ENCODE measurements around the gene BBIP1. TPM values are rescaled to one million over a fixed set of nuclear protein-coding genes. Genes with fewer than 3 reads are reported as not detected.

The BBIP1 gene
- total RNA-seq, 1 donor from 2014 or later = 39.1 TPM

DNA sequence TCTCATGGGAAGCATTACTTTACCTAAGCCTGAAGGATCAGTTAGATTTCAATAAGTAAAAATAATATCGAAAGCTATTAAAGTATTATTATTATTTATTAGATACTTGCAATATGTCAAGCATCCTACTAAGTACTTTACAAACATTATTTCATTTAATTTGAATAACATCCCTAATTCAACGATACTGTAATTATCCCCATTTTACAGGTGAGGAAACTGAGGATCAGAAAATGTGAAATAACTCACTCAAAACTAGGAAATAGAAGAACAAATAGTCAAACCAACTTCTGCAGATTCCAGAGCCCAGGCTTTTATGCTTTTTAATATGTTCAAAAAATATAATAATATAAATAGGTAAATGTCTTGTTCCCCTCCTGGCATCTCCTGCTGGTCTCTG is 57.5 kb downstream of the BBIP1 start:
- Mint-ChIP-seq H3K4me1 (ENCODE audit: low read depth, unreplicated experiment) (peaks cover 49% of the 10 kb centered on the region), H3K36me3 (ENCODE audit: unreplicated experiment) (no peaks in the 10 kb centered on the region), H3K4me3 (ENCODE audit: unreplicated experiment) (no peak overlapping the region)

DNA sequence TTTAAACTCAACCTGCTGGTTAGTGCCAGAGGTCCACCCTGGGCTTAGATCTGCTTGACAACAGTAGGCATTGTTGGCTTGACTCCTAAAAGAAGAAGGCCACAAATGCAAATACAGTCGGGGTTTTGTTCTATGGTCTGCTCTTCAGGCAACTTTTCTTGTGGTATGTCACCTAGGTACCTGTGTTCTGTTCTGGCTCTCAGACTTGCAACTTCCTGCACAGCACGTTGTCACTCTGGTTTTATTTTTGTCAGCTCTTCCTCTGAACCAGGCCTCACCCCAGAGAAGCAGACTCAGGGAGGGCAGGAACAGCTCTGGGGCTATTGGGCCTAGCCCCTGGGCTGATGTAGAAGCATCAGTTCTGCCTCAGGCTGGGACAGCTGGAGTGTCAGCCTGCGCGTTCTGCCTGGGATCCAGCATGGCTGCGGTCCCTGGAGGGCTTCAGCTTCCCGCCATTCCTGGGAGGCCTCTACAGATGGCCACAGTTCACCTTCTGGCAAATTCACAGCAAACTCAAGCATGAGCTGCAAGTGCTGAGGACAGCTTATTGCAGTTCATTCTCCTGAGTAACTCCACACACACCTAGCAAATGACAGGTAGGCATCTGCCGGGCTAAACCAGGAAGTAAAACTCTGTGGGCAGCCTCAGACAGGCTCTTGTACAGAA is 58.3 kb downstream of the BBIP1 start:
- TF ChIP-seq, protein P1, sequence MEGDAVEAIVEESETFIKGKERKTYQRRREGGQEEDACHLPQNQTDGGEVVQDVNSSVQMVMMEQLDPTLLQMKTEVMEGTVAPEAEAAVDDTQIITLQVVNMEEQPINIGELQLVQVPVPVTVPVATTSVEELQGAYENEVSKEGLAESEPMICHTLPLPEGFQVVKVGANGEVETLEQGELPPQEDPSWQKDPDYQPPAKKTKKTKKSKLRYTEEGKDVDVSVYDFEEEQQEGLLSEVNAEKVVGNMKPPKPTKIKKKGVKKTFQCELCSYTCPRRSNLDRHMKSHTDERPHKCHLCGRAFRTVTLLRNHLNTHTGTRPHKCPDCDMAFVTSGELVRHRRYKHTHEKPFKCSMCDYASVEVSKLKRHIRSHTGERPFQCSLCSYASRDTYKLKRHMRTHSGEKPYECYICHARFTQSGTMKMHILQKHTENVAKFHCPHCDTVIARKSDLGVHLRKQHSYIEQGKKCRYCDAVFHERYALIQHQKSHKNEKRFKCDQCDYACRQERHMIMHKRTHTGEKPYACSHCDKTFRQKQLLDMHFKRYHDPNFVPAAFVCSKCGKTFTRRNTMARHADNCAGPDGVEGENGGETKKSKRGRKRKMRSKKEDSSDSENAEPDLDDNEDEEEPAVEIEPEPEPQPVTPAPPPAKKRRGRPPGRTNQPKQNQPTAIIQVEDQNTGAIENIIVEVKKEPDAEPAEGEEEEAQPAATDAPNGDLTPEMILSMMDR (IDR thresholded peaks at IDR 0.05; ENCODE audit: partially characterized antibody, unreplicated experiment) = no peak
- H3K36me3 Mint-ChIP-seq (ENCODE audit: unreplicated experiment) = no peaks in the 10 kb centered on the region
- peaks cover 45% of the 10 kb centered on the region for H3K4me1 Mint-ChIP-seq (ENCODE audit: low read depth, unreplicated experiment)
- peak overlapping the region; percentile 30 for H3K4me3 Mint-ChIP-seq (ENCODE audit: unreplicated experiment)
- H3K27ac Mint-ChIP-seq (ENCODE audit: unreplicated experiment) = peak overlapping the region; percentile 88
- H3K27me3 Mint-ChIP-seq (ENCODE audit: unreplicated experiment) = peaks cover 14% of the 10 kb centered on the region
- DNase-seq = peak; percentile 82
- H3K9me3 Mint-ChIP-seq (ENCODE audit: unreplicated experiment) = peaks cover 13% of the 10 kb centered on the region

More for the DNA sequence above, 57.5 kb downstream of the BBIP1 start:
- DNase-seq = no peak
- peaks cover 14% of the 10 kb centered on the region for H3K27me3 Mint-ChIP-seq (ENCODE audit: unreplicated experiment)
- TF ChIP-seq, protein P1 (IDR thresholded peaks at IDR 0.05; ENCODE audit: partially characterized antibody, unreplicated experiment) = no peak
- H3K27ac Mint-ChIP-seq (ENCODE audit: unreplicated experiment) = peak overlapping the region; percentile 88
- peaks cover 13% of the 10 kb centered on the region for H3K9me3 Mint-ChIP-seq (ENCODE audit: unreplicated experiment)

DNA sequence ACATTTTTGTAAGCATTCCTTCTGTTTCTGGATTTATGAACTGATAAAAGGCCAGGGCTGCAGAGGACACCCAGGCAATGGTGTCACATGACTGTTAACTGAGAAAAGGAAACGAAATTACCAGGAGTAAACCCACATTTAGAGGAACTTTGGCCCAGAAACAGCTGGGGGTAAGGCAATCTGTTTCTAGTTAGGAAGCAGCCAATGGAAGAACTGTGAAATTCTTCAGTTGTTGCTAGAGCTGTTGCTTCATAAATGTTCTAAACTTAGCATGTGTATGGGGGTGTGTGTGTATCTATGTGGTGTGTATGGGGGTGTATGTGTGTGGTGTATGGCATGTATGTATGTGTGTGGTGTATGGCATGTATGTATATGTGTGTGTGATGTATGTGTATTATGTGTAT is 59.0 kb downstream of the BBIP1 start:
- TF ChIP-seq, protein P1 (IDR thresholded peaks at IDR 0.05; ENCODE audit: partially characterized antibody, unreplicated experiment) = no peak
- peak overlapping the region; percentile 3 for H3K4me3 Mint-ChIP-seq (ENCODE audit: unreplicated experiment)
- no peaks in the 10 kb centered on the region for H3K36me3 Mint-ChIP-seq (ENCODE audit: unreplicated experiment)
- no peak for DNase-seq
- peaks cover 13% of the 10 kb centered on the region for H3K27me3 Mint-ChIP-seq (ENCODE audit: unreplicated experiment)
- peak overlapping the region; percentile 88 for H3K27ac Mint-ChIP-seq (ENCODE audit: unreplicated experiment)
- peaks cover 38% of the 10 kb centered on the region for H3K4me1 Mint-ChIP-seq (ENCODE audit: low read depth, unreplicated experiment)
- H3K9me3 Mint-ChIP-seq (ENCODE audit: unreplicated experiment) = peaks cover 13% of the 10 kb centered on the region

DNA sequence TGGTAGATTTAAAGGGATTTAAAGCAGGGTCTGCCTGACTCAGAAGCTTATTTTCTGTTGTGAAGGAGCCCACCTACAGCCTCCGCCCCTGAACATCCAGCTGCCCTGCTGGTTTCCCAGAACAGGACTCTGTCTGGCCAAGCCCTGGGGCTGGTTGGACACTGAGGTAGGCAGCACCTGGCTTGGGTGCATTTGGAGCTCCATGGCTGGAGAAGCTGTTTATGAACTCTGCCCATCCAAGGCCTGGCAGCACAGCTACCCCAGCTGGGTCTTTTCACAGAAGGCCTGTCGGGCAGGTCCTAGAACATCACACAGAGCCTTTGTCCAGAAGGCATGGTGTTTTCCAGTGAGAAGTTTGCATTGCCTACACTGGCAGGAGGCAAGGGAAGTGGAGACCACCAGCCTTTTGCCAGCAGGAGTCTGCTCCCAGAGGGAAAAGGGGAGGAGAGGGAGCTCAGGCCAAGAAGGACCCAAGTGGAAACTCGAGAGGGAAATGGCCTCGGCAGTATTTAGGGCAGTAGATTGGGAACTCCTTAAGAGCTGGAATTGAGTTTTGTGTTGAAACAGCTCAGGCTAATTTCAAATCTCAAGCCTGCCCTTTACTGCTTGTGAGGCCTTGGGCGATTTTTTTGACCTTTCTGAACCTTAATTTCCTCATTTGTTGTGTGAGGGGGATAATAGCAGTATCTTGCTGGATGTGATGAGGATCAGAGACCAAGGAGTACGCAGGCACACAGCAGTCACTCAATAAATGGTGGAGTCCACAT is 59.6 kb downstream of the BBIP1 start:
- no peak for DNase-seq
- no peaks in the 10 kb centered on the region for H3K36me3 Mint-ChIP-seq (ENCODE audit: unreplicated experiment)
- TF ChIP-seq, protein P1 (IDR thresholded peaks at IDR 0.05; ENCODE audit: partially characterized antibody, unreplicated experiment) = no peak
- H3K4me1 Mint-ChIP-seq (ENCODE audit: low read depth, unreplicated experiment) = peaks cover 33% of the 10 kb centered on the region
- H3K9me3 Mint-ChIP-seq (ENCODE audit: unreplicated experiment) = peaks cover 13% of the 10 kb centered on the region
- peak overlapping the region; percentile 88 for H3K27ac Mint-ChIP-seq (ENCODE audit: unreplicated experiment)
- no peak overlapping the region for H3K4me3 Mint-ChIP-seq (ENCODE audit: unreplicated experiment)
- H3K27me3 Mint-ChIP-seq (ENCODE audit: unreplicated experiment) = peaks cover 13% of the 10 kb centered on the region

Data from glutamatergic neuron (in vitro differentiated cells).